NCI-H2196 treated with DMSO at 0.1 percent for 48 hours (cell line): ENCODE results near the gene TOM1L1.

ENCODE experiments used
- DNase-seq: peaks from one replicate; lab custom pipeline; 2025; ENCODE audit not compliant: unreplicated experiment; lab: John Stamatoyannopoulos, UW

The TOM1L1 gene

DNA sequence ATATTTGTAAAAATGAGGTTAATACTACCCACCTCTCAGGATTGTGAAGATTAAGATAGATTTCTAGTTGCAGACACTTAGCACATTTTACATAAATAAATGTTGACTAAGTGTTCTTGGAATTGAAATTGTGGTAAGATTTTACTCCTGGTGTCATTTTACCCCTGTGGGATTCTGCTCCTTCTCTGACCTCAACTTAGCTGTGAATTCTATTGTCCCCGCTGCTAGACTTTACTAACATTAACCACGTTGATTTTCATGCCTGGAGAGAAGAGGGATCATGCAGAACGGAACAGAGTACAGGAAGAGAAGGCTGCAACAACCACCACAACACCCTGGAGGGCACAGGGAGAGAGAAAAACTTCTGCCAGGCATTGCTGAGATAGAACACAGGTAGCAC is 2.1 kb upstream of the TOM1L1 start:
- DNase-seq: no peak

GRCh38 chr17:54899201-54899600 is 1.5 kb upstream of the TOM1L1 start:
- no peak for DNase-seq

DNA sequence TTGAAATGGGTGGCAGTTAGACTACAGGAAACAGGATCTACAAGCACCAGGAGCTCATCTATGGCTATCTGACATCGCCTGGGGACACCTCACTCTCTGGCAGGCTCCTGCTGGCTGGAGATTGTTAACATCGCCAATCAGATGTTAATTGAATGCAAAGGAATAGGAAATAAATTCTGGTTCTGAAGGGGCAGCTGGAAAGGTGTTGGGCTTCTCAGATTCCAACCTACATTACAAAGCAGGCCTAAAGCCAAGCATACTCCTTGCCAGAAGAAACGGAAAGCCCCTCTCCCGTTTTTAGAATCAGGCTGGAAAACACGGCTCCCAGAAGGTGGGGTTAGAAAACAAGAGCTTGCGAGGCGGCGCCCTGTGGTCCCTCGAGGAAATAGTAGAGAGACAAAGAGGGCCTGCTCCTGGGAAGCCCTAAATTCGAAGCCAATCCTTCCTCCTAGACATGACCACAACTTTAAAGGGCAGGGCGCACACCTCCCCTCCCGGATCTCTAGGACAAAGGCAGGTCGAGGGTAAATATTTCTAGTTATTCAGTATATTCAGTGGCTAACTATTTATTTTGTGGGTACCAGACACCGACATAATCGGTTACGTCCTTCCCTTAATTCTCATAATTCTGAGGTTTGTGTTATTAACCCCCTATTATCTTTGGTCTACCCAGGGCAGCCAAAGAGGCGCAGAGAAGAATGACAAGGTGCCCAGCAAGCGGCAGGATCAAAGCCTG is 763 bp upstream of the TOM1L1 start:
- DNase-seq: peak; percentile 34

DNA sequence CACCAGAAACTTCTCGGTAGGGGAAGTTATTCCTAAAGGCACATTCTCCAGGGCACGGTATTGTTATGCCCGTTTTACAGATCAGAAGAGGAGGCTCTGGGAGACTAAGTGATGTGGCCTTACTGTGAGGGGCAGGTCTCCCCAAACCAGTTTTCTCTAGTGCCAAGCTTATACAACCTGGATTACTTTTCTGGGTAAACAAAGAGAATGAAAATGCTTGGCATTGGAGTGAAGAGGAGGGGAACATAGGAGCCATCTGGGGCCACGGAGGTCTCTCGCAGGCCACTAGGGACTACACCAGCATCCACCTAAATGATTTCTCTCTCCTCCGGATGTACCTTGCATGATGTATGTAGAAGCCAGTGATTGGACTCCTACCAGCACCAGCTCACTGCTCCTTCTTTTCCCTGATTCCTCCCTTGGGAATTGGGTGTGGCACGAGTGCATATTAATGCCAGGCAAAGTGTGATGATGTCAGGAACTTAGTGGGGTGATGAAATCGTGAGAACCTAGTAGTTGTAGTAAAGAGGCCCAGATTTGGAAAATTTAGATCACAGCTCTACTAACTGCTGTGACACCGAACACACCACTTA is 674 bp downstream of the TOM1L1 start:
- DNase-seq: peak; percentile 7

DNA sequence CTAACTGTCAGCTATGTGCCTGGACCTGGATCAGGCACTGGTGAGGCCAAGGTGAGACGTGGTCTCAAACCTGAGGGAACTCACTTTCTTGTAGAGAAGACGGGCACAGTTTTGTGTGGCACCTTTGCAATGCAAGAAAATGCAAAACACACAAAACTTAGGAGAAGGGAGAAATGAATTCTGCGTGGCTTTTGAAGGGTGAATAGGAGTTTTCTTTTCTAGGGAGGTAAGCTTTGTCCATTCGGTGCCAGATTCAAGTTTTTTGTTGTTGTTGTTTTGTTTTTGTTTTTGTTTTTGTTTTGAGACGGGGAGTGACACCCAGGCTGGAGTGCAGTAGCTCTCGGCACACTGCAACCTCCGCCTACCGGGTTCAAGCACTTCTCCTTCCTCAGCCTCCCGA is 1.4 kb downstream of the TOM1L1 start:
- DNase-seq: no peak

DNA sequence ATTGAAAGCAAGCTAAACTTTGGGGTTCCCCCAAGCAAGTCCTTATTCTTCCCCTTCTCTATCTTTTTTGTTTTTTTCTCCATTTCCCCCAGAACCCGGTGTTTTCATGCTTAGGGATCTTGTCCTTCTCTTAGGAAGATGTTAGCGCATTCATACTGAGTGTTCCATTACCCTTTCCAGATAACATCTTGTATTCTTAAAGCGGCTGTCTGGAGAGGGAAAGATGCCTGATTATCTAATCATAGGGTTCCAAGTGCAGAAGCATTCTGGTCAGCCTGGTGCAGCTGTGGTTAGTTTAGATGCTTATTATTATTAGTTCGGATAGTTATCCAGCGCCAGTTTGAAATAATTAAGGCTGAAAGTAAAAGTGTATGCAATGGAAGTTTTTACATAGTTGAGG is 2.0 kb downstream of the TOM1L1 start:
- no peak for DNase-seq

DNA sequence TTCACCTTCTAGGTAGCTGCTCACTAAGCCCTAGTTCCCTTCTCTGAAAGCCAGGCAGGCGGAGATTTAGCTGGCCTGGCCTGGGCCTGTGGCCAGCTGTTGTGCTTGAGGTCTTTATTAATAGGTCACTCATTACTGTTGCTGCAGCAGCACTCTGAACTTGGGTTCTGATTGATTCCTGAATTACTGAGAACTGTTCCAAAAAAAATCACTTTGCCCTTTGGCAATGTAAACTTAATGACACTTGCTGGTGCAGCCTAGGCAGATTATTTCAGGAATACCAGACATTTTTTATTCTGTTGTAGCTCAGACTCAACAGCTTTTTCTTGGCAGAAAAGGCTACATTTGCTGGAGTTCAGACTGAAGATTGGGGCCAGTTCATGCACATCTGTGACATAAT is 2.7 kb downstream of the TOM1L1 start:
- DNase-seq: no peak

DNA sequence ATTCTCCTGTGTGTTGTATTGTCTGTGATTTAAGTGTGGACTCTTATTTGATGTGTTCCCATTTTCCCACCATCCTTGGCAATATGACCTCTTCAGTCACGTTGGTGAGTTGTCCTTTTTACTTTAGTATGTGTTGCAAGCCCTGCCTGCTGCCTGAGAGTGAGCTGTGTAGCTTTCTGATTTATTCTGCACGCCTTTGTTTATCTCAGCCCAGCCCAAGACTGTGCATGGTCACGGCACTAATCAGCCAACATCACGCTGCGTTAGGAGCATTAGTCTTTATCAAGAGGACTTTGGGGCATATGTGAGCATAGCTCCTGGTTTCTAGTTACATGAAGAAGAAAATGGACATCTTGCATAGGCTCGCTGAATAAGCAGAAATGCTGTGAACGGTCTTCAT is 6.0 kb downstream of the TOM1L1 start:
- no peak for DNase-seq

DNA sequence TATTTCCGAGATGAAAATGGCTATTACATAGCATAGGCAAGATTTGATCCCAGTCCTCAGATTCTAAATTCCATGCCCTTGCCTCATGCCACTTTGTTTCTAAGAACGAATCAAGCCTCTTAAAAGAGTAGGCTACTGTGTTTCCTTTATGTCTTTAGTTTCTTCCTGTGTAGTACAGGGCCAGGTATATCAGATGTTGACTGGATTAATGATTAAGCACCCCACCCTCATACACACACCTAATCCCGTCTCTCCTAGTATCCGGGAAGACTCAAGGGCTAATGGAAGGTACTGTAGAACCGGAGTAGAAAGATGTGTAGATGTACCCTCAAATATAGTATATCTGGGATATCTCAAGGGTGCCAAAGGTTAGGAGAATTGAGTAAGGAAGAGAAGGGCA is 6.7 kb downstream of the TOM1L1 start:
- DNase-seq: no peak

GRCh38 chr17:54909766-54910165 is 9.1 kb downstream of the TOM1L1 start:
- no peak for DNase-seq

DNA sequence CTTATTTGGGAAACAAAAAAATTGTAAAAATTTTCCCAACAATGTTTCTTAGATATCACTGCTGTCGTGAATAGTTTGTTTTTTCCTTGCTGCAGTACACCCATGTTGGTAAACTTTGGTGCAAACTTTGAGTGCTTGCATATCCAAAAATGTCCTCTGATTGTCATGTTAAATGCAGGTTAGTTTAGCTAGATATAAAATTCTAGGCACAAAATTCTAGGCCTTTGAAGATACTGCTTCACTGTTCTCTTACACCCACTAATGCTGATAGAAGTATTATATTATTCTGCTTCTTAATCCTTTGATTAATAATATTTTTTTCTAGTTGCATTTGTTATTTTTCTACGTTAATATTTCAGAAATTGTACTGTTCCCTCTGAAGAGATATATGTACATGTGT is 16.1 kb downstream of the TOM1L1 start:
- DNase-seq: no peak

GRCh38 chr17:54919425-54919824 is 18.8 kb downstream of the TOM1L1 start:
- no peak for DNase-seq

- no peak for DNase-seq
Observed at GRCh38 chr17:54920819-54921218, 20.2 kb downstream of the TOM1L1 start.

DNA sequence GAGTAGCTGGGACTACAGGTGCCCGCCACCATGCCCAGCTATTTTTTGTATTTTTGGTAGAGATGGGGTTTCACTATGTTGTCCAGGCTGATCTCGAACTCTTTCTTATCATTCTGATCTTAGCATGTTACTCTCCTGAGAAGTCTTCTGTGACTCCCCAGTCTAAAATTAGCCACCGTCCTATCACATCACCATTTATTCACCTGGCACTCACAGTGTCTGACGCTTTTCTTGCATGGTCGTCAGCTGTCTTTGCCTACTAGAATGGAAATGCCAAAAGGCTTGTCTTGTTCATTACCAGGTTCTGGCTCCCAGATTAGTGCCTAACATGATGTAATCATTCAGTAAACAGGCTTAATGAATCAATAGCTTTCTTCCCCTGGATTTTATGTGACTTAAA is 23.8 kb downstream of the TOM1L1 start:
- DNase-seq: no peak

DNA sequence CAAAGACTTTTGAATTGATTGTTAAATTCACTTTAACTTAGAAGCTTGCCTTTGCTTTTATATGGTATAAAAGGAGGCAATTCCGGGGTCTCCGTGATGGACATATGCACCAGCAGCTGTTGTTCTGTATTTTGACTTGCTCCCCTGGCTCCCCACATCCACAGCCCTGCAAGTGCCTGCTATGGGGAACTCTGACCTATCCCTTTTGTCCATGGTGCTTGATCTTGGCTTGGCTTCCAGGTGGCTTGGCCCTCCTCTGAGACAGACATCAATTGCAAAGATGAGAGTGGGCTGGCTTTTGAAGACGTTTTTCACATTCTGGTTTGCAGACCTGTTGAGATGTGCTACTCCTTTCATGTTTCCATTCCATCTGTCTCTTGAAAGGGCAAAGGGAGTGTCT is 26.9 kb downstream of the TOM1L1 start:
- no peak for DNase-seq

DNA sequence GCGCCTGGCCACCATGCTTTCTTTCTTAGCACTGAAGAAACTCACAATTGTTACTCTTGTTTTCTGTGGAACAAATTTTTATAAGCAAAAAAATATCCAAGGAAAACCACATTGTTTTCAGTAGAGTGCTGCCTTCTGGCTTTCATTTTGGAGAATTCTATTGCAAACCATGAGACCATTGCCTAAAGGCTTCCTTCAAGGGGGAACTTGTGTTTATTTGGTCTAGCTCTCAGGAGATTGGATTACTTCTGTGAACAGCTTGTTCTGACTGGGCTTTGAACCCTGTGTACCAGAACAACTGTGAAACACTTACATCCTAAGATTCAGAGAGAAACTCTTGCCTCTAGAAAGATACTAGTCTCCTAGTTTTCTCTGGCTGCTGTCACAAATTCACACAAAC is 32.1 kb downstream of the TOM1L1 start:
- DNase-seq: no peak

- no peak for DNase-seq
Observed at GRCh38 chr17:54933921-54934320, 33.3 kb downstream of the TOM1L1 start.

- no peak for DNase-seq
Observed at GRCh38 chr17:54935471-54935870, 34.8 kb downstream of the TOM1L1 start.

DNA sequence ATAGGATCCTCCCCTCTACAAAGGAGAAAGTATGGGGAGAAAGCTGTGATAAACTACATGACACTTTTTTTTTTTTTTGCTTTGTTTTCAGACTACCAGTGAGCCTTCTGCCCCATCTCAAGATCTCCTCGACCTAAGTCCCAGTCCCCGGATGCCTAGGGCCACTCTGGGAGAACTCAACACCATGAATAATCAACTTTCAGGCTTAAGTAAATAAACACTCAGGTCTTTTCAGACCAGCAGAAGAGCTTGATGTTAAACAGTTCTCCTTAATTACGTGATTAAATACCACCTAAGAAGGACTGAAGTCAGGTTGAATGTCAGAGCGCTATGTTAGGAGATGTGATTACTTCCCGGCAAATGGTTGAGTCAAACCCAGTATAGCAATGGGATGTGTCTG is 36.4 kb downstream of the TOM1L1 start:
- no peak for DNase-seq

DNA sequence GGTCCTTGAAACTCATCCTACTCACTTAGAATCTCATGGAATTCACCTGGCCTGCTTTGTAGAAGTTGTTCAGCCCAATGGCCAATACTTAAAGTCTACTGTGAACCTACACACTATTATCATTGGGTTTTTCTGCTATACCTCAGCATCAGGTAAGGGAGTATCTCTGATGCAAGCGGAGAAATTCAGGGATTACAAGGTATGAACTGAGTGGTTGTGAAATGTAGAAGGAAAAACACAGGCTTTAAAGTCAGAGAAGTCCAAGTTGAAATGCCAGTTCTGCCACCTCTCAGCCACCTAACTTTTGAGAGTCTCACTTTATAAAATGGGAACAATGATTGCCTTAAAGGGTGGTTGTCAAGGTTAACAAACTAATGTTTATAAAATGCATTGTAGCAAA is 36.8 kb downstream of the TOM1L1 start:
- DNase-seq: no peak

- DNase-seq: no peak
Observed at GRCh38 chr17:54941285-54941684, 40.6 kb downstream of the TOM1L1 start.

- DNase-seq: no peak
Observed at GRCh38 chr17:54944796-54945195, 44.1 kb downstream of the TOM1L1 start.

- DNase-seq: no peak
Observed at GRCh38 chr17:54945231-54945630, 44.6 kb downstream of the TOM1L1 start.
